ENCODE measurements around the gene MEGF11. TPM values are rescaled to one million over a fixed set of nuclear protein-coding genes. Genes with fewer than 3 reads are reported as not detected.

Gene MEGF11
- polyA plus RNA-seq, 1 of the 3 experiments (the other 2 are of a cell fraction), result not detected

GRCh38 chr15:66111363-66111762, 142.2 kb downstream of the MEGF11 start:
- H3K9me3 ChIP-seq, result no peaks in the 10 kb centered on the region
- peaks cover 37% of the 10 kb centered on the region for H3K27me3 ChIP-seq (ENCODE audit: insufficient read depth)
- POLR2A ChIA-PET, result no interaction called here
- H3K9ac ChIP-seq, result no peak overlapping the region
- no peak for DNase-seq
- H3F3A ChIP-seq (replicated peaks; ENCODE audit: insufficient read depth), result no peaks in the 10 kb centered on the region
- WGBS (ENCODE audit: low lambda C conversion rate), result 36% methylated on average over 3 of the region's 3 CpGs
- H3K4me3 ChIP-seq (ENCODE audit: low read depth in 2 of 2, low read length in 1 of 2), result no peak overlapping the region
- no peaks in the 10 kb centered on the region for H3K79me2 ChIP-seq (ENCODE audit: insufficient read depth)
- no peak overlapping the region for H3K4me2 ChIP-seq
- CTCF ChIA-PET, result no interaction called here
- no peaks in the 10 kb centered on the region for H3K36me3 ChIP-seq (replicated peaks in 1 of 2; ENCODE audit: control insufficient read depth in 1 of 2, insufficient read depth in 2 of 2, low read length in 1 of 2)
- no peaks in the 10 kb centered on the region for H4K20me1 ChIP-seq (ENCODE audit: insufficient read depth)
- no peak overlapping the region for H2AFZ ChIP-seq (ENCODE audit: low read depth)
- no peak overlapping the region for H3K27ac ChIP-seq (ENCODE audit: low read depth in 2 of 2, low read length in 1 of 2)
- TF ChIP-seq TEAD4 (IDR thresholded peaks at IDR 0.05; ENCODE audit: borderline replicate concordance, insufficient read depth) (no peak), YY1 (IDR thresholded peaks at IDR 0.05; ENCODE audit: low read depth) (no peak), POLR2AphosphoS5 (IDR thresholded peaks at IDR 0.05; ENCODE audit: low read depth, low read length) (no peak), MXI1 (IDR thresholded peaks at IDR 0.05; ENCODE audit: low read depth, low read length) (no peak), SMC3 (IDR thresholded peaks at IDR 0.05; ENCODE audit: low read depth, low read length) (no peak), REST (IDR thresholded peaks at IDR 0.05; ENCODE audit: low read depth, low read length) (no peak), FOXM1 (IDR thresholded peaks at IDR 0.05; ENCODE audit: low read depth) (no peak), PBX3 (IDR thresholded peaks at IDR 0.05) (no peak), RFX5 (IDR thresholded peaks at IDR 0.05; ENCODE audit: low read length) (no peak), FOXJ3 (CRISPR knock-in tag; IDR thresholded peaks at IDR 0.05) (no peak), EP300 (IDR thresholded peaks at IDR 0.05; ENCODE audit: borderline replicate concordance in 1 of 2, low read depth in 1 of 2, low read length in 1 of 2) (no peak), USF1 (IDR thresholded peaks at IDR 0.05; ENCODE audit: borderline replicate concordance, low read depth) (no peak), USF2 (IDR thresholded peaks at IDR 0.05; ENCODE audit: borderline replicate concordance, low read depth, low read length) (no peak), ELF1 (IDR thresholded peaks at IDR 0.05) (no peak)
- H3K9me2 ChIP-seq, result no peaks in the 10 kb centered on the region
- H3K4me1 ChIP-seq (ENCODE audit: control insufficient read depth in 1 of 2, insufficient read depth in 2 of 2, low read depth in 1 of 2, low read length in 1 of 2), result no peaks in the 10 kb centered on the region
